Activated naive CD4-positive, alpha-beta T cell treated with anti-CD3 and anti-CD28 coated beads for 36 hours (primary cell): ENCODE data around the gene KLRF1. TPM values are rescaled to one million over a fixed set of nuclear protein-coding genes. Genes with fewer than 3 reads are reported as not detected.
"Not testable (repeated sequence)": the region's sequence is repeated elsewhere in the genome, so short reads cannot be mapped to it uniquely, and the experiment has no call there.

Experiments
- CTCF ChIA-PET: fragments of 350-600 bp; sonication (Branson Sonifier 250); formaldehyde crosslinking; loops from one replicate; lab custom pipeline; 2021; ENCODE audit warnings: antibody characterized with exemption; lab: Charles Lee
- DNase-seq: peaks from one replicate; pipeline ENCODE4 v3.0.0-alpha.2; 2020
- H3K27ac Mint-ChIP-seq: one replicate; pipeline ENCODE4 v1.8.0; 2021; ENCODE audit warnings: mild to moderate bottlenecking, mixed read lengths
- H3K27me3 Mint-ChIP-seq: one replicate; pipeline ENCODE4 v1.8.0; 2021; ENCODE audit warnings: low read depth, mixed read lengths
- H3K36me3 Mint-ChIP-seq: one replicate; pipeline ENCODE4 v1.8.0; 2021; ENCODE audit warnings: low read depth, mixed read lengths
- H3K4me1 Mint-ChIP-seq: one replicate; pipeline ENCODE4 v1.8.0; 2021; ENCODE audit warnings: low read depth, mixed read lengths
- H3K4me3 Mint-ChIP-seq: one replicate; pipeline ENCODE4 v1.8.0; 2021; ENCODE audit warnings: mild to moderate bottlenecking, moderate library complexity, mixed read lengths
- H3K9me3 Mint-ChIP-seq: one replicate; pipeline ENCODE4 v1.8.0; 2021; ENCODE audit warnings: mixed read lengths
- intact Hi-C: fragments of 100-400 bp; cut with micrococcal nuclease; formaldehyde crosslinking; loops from one replicate; pipeline ENCODE4 v1.15.1; 2023
- total RNA-seq, 2 experiments: library from RNA; stranded (reverse); gene quantifications; one replicate each; pipeline ENCODE4 v1.2.3, GENCODE V29; 2021

Gene KLRF1
- total RNA-seq, 2 experiments from 2014 or later, result not detected

GRCh38 chr12:9876120-9876519 lies 48.8 kb downstream of the KLRF1 start:
- H3K4me3 Mint-ChIP-seq, H3K27ac Mint-ChIP-seq, H3K27me3 Mint-ChIP-seq, DNase-seq, intact Hi-C loops, H3K36me3 Mint-ChIP-seq, H3K9me3 Mint-ChIP-seq: not testable (repeated sequence)
- peaks cover 12% of the 10 kb centered on the region for H3K4me1 Mint-ChIP-seq
- CTCF ChIA-PET, result interaction anchor here (1.8 kb wide), 1 partner anchor 63 kb away, joined by 5 read pairs; no protein-coding TSS in a partner anchor

GRCh38 chr12:9880532-9881078 lies 53.3 kb downstream of the KLRF1 start:
- no peak for DNase-seq
- peaks cover 2% of the 10 kb centered on the region for H3K4me1 Mint-ChIP-seq
- no peak overlapping the region for H3K27ac Mint-ChIP-seq
- H3K27me3 Mint-ChIP-seq, result no peaks in the 10 kb centered on the region
- CTCF ChIA-PET, result interaction anchor here (0.7 kb wide), 1 partner anchor 13 kb away, joined by 3 read pairs; no protein-coding TSS in a partner anchor
- intact Hi-C loops, result no loop called here
- H3K36me3 Mint-ChIP-seq, result no peaks in the 10 kb centered on the region
- H3K9me3 Mint-ChIP-seq, result no peaks in the 10 kb centered on the region
- no peak overlapping the region for H3K4me3 Mint-ChIP-seq

GRCh38 chr12:9881246-9881645 lies 54.0 kb downstream of the KLRF1 start, which contains the start of gene KLRF2:
Gene KLRF2, plus strand, starts transcription at chr12:9881489. Its CDS starts 107 bp downstream, at chr12:9881596.
- H3K9me3 Mint-ChIP-seq, result no peaks in the 10 kb centered on the region
- H3K4me3 Mint-ChIP-seq, result no peak within 1 kb of the TSS
- H3K27ac Mint-ChIP-seq, result no peak within 1 kb of the TSS
- peaks cover 2% of the 10 kb centered on the region for H3K4me1 Mint-ChIP-seq
- CTCF ChIA-PET, result interaction anchor here (0.6 kb wide), 1 partner anchor 75 kb away, joined by 3 read pairs; no protein-coding TSS in a partner anchor
- intact Hi-C loops, result no loop called here
- H3K36me3 Mint-ChIP-seq, result no peaks in the 10 kb centered on the region
- H3K27me3 Mint-ChIP-seq, result no peaks in the 10 kb centered on the region
- DNase-seq, result no peak

- H3K4me1 Mint-ChIP-seq, result peaks cover 2% of the 10 kb centered on the region
- H3K27me3 Mint-ChIP-seq, result no peaks in the 10 kb centered on the region
- no peaks in the 10 kb centered on the region for H3K9me3 Mint-ChIP-seq
- no peaks in the 10 kb centered on the region for H3K36me3 Mint-ChIP-seq
- CTCF ChIA-PET, result no interaction called here
- H3K4me3 Mint-ChIP-seq, result no peak overlapping the region
- DNase-seq, result no peak
- H3K27ac Mint-ChIP-seq, result no peak overlapping the region
- intact Hi-C loops, result no loop called here
Measured at GRCh38 chr12:9881988-9882387, 54.7 kb downstream of the KLRF1 start.

- H3K9me3 Mint-ChIP-seq, result no peaks in the 10 kb centered on the region
- no peak overlapping the region for H3K4me3 Mint-ChIP-seq
Measured at GRCh38 chr12:9883175-9883574, 55.9 kb downstream of the KLRF1 start.

GRCh38 chr12:9888665-9889273 lies 61.5 kb downstream of the KLRF1 start:
- no peak overlapping the region for H3K27ac Mint-ChIP-seq
- peaks cover 4% of the 10 kb centered on the region for H3K4me1 Mint-ChIP-seq
- CTCF ChIA-PET, result no interaction called here
- intact Hi-C loops, result no loop called here
- H3K27me3 Mint-ChIP-seq, result no peaks in the 10 kb centered on the region
- no peaks in the 10 kb centered on the region for H3K9me3 Mint-ChIP-seq
- no peaks in the 10 kb centered on the region for H3K36me3 Mint-ChIP-seq
- DNase-seq, result no peak
- no peak overlapping the region for H3K4me3 Mint-ChIP-seq

More at GRCh38 chr12:9883175-9883574, 55.9 kb downstream of the KLRF1 start:
- intact Hi-C loops, result no loop called here
- Mint-ChIP-seq H3K4me1 (peaks cover 2% of the 10 kb centered on the region), H3K27ac (no peak overlapping the region), H3K36me3 (no peaks in the 10 kb centered on the region), H3K27me3 (no peaks in the 10 kb centered on the region)
- CTCF ChIA-PET, result interaction anchor here (0.6 kb wide), 1 partner anchor 68 kb away, joined by 4 read pairs; no protein-coding TSS in a partner anchor
- no peak for DNase-seq

Other genes starting within 250 kb of the KLRF1 start
- under 1 TPM in 1 of 2 experiments, not detected in 1; 0.25 TPM for gene KLRB1, start 219.6 kb upstream of the KLRF1 start, total RNA-seq
- 100 to 1,000 TPM; 176 to 184 TPM for gene CLEC2D, start 157.8 kb upstream of the KLRF1 start, total RNA-seq
- 1 to 10 TPM; 1.7 to 1.9 TPM for gene CLECL1, start 94.4 kb upstream of the KLRF1 start, total RNA-seq
- 100 to 1,000 TPM; 150 to 153 TPM for gene CD69, start 66.6 kb upstream of the KLRF1 start, total RNA-seq
- 10 to 100 TPM; 30.3 to 30.7 TPM for gene CLEC2B, start 41.9 kb downstream of the KLRF1 start, total RNA-seq
- gene KLRF2, start 54.0 kb downstream of the KLRF1 start, total RNA-seq, result not detected
- not detected for gene CLEC2A, start 104.9 kb downstream of the KLRF1 start, total RNA-seq
- not detected for gene CLEC12A, start 143.9 kb downstream of the KLRF1 start, total RNA-seq
- gene CLEC1B, start 171.6 kb downstream of the KLRF1 start, total RNA-seq, result not detected
- gene CLEC12B, start 183.1 kb downstream of the KLRF1 start, total RNA-seq, result not detected
- not detected for gene CLEC9A, start 203.2 kb downstream of the KLRF1 start, total RNA-seq